ENCODE data around the gene NBAS. TPM values are rescaled to one million over a fixed set of nuclear protein-coding genes. Genes with fewer than 3 reads are reported as not detected.

The NBAS gene
- total and polyA plus RNA-seq, 9 of the 15 experiments (the other 6 are each of a cell fraction or from before 2014, with no cell fraction given): 15.3 to 94.4 (median 69.9) TPM

DNA sequence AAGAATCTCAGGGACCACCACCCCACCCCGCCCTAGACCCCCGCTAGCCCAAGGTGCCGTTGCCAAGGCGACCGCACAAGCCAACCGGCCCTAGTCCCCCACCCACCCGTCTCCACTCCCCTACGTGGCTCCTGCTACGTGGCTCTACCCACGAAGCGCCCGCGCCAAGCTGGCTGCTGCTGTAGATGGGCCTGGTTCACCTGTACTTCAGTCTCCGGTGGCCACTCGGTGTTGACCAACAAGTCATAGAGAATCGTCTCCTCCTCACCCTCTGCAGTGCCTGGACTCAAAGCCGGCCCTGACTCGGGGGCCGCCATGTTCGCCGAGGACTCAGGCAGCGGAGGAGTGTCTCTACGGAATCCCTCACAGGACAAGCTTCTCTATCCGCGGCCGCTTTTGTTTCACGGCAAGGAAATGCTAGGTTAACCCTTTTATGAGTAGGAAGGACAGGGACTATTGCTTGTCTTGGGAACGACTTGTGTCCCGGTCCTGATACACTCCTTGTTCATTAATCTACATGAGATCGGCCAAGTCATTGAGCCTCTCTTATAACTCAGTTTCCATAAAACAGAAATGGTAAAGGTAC is at the start of gene NBAS (continued):
- TF ChIP-seq ZNF785 (CRISPR knock-in tag; IDR thresholded peaks at IDR 0.05) (no peak), BDP1 (IDR thresholded peaks at IDR 0.05; ENCODE audit: insufficient read depth, insufficient read length) (no peak), ZNF696 (CRISPR knock-in tag; conservative IDR thresholded peaks at IDR 0.05) (no peak), ZBTB7A (IDR thresholded peaks at IDR 0.05; ENCODE audit: borderline replicate concordance, control insufficient read depth, low read depth, low read length) (peak; percentile 64; the same call in 1 of the 2 replicates), PCBP2 (IDR thresholded peaks at IDR 0.05; ENCODE audit: low read depth, low read length, poor library complexity, severe bottlenecking) (no peak), CBX2 (IDR thresholded peaks at IDR 0.05; ENCODE audit: insufficient read depth, low read length, poor library complexity, severe bottlenecking) (no peak), NFIC (IDR thresholded peaks at IDR 0.05) (peak; percentile 34; the same call in 1 of the 2 replicates), BRD9 (IDR thresholded peaks at IDR 0.05; ENCODE audit: low read depth, partially characterized antibody) (peak; percentile 41), TSC22D4 (tag; IDR thresholded peaks at IDR 0.05) (no peak), TFAM (CRISPR knock-in tag; conservative IDR thresholded peaks at IDR 0.05) (no peak), CEBPB (tag; IDR thresholded peaks at IDR 0.05) (no peak), SPI1 (IDR thresholded peaks at IDR 0.05; ENCODE audit: borderline replicate concordance, low read depth, low read length) (no peak), XRCC3 (IDR thresholded peaks at IDR 0.05) (no peak), MEF2A (IDR thresholded peaks at IDR 0.05; ENCODE audit: control insufficient read depth, low read depth, low read length) (0 out of 2 replicates have a peak, but pooled peaks have one; percentile 4), HLTF (IDR thresholded peaks at IDR 0.05) (no peak), ZNF140 (CRISPR knock-in tag; IDR thresholded peaks at IDR 0.05) (no peak), ZC3H11A (IDR thresholded peaks at IDR 0.05; ENCODE audit: low read depth, low read length) (no peak), MIER1 (IDR thresholded peaks at IDR 0.05; ENCODE audit: low read depth) (no peak)
- TF ChIP-seq, protein P1, sequence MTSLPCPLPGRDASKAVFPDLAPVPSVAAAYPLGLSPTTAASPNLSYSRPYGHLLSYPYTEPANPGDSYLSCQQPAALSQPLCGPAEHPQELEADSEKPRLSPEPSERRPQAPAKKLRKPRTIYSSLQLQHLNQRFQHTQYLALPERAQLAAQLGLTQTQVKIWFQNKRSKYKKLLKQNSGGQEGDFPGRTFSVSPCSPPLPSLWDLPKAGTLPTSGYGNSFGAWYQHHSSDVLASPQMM (CRISPR knock-in tag; IDR thresholded peaks at IDR 0.05): no peak
- TF ChIP-seq, protein P2, sequence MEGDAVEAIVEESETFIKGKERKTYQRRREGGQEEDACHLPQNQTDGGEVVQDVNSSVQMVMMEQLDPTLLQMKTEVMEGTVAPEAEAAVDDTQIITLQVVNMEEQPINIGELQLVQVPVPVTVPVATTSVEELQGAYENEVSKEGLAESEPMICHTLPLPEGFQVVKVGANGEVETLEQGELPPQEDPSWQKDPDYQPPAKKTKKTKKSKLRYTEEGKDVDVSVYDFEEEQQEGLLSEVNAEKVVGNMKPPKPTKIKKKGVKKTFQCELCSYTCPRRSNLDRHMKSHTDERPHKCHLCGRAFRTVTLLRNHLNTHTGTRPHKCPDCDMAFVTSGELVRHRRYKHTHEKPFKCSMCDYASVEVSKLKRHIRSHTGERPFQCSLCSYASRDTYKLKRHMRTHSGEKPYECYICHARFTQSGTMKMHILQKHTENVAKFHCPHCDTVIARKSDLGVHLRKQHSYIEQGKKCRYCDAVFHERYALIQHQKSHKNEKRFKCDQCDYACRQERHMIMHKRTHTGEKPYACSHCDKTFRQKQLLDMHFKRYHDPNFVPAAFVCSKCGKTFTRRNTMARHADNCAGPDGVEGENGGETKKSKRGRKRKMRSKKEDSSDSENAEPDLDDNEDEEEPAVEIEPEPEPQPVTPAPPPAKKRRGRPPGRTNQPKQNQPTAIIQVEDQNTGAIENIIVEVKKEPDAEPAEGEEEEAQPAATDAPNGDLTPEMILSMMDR (IDR thresholded peaks at IDR 0.05 in 2 of 3, conservative IDR thresholded peaks at IDR 0.05 in 1 of 3; ENCODE audit: insufficient read depth in 2 of 3, low read depth in 1 of 3, low read length in 3 of 3): no peak; a peak in 1 of 6 replicates
- TF ChIP-seq, protein P3, sequence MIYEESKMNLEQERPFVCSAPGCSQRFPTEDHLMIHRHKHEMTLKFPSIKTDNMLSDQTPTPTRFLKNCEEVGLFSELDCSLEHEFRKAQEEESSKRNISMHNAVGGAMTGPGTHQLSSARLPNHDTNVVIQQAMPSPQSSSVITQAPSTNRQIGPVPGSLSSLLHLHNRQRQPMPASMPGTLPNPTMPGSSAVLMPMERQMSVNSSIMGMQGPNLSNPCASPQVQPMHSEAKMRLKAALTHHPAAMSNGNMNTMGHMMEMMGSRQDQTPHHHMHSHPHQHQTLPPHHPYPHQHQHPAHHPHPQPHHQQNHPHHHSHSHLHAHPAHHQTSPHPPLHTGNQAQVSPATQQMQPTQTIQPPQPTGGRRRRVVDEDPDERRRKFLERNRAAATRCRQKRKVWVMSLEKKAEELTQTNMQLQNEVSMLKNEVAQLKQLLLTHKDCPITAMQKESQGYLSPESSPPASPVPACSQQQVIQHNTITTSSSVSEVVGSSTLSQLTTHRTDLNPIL (CRISPR knock-in tag; IDR thresholded peaks at IDR 0.05): no peak
- TF ChIP-seq, protein P4, sequence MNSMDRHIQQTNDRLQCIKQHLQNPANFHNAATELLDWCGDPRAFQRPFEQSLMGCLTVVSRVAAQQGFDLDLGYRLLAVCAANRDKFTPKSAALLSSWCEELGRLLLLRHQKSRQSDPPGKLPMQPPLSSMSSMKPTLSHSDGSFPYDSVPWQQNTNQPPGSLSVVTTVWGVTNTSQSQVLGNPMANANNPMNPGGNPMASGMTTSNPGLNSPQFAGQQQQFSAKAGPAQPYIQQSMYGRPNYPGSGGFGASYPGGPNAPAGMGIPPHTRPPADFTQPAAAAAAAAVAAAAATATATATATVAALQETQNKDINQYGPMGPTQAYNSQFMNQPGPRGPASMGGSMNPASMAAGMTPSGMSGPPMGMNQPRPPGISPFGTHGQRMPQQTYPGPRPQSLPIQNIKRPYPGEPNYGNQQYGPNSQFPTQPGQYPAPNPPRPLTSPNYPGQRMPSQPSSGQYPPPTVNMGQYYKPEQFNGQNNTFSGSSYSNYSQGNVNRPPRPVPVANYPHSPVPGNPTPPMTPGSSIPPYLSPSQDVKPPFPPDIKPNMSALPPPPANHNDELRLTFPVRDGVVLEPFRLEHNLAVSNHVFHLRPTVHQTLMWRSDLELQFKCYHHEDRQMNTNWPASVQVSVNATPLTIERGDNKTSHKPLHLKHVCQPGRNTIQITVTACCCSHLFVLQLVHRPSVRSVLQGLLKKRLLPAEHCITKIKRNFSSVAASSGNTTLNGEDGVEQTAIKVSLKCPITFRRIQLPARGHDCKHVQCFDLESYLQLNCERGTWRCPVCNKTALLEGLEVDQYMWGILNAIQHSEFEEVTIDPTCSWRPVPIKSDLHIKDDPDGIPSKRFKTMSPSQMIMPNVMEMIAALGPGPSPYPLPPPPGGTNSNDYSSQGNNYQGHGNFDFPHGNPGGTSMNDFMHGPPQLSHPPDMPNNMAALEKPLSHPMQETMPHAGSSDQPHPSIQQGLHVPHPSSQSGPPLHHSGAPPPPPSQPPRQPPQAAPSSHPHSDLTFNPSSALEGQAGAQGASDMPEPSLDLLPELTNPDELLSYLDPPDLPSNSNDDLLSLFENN (IDR thresholded peaks at IDR 0.05; ENCODE audit: low read depth in 2 of 2, low read length in 2 of 2): peak in 1 of 2 experiments; percentile 48; a peak in 1 of 4 replicates

Measured in K562 (cell line).